ENCODE measurements around the gene HOXC9. TPM values are rescaled to one million over a fixed set of nuclear protein-coding genes. Genes with fewer than 3 reads are reported as not detected.

HOXC9 gene
- total RNA-seq, 1 donor from 2014 or later: not detected

GRCh38 chr12:54045868-54046521 lies 46.0 kb downstream of the HOXC9 start:
- no peak overlapping the region for H3K27ac Mint-ChIP-seq
- TF ChIP-seq, protein P1, sequence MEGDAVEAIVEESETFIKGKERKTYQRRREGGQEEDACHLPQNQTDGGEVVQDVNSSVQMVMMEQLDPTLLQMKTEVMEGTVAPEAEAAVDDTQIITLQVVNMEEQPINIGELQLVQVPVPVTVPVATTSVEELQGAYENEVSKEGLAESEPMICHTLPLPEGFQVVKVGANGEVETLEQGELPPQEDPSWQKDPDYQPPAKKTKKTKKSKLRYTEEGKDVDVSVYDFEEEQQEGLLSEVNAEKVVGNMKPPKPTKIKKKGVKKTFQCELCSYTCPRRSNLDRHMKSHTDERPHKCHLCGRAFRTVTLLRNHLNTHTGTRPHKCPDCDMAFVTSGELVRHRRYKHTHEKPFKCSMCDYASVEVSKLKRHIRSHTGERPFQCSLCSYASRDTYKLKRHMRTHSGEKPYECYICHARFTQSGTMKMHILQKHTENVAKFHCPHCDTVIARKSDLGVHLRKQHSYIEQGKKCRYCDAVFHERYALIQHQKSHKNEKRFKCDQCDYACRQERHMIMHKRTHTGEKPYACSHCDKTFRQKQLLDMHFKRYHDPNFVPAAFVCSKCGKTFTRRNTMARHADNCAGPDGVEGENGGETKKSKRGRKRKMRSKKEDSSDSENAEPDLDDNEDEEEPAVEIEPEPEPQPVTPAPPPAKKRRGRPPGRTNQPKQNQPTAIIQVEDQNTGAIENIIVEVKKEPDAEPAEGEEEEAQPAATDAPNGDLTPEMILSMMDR (IDR thresholded peaks at IDR 0.05): no peak
- DNase-seq (no peak), ATAC-seq (ENCODE audit: low read depth) (no peak)
- ChIA-PET POLR2A (no interaction called here), CTCF (no interaction called here)
- no peaks in the 10 kb centered on the region for H3K9me3 Mint-ChIP-seq
- no peaks in the 10 kb centered on the region for H3K36me3 Mint-ChIP-seq (ENCODE audit: low read depth)
- intact Hi-C loops (cut with micrococcal nuclease): loop anchor here (5.0 kb wide), 1 partner anchor 39 kb away; the partner anchor contains the start of gene HOXC8
- peaks cover 76% of the 10 kb centered on the region for H3K27me3 Mint-ChIP-seq
- peaks cover 20% of the 10 kb centered on the region for H3K4me1 Mint-ChIP-seq
- no peak overlapping the region for H3K4me3 Mint-ChIP-seq

DNA sequence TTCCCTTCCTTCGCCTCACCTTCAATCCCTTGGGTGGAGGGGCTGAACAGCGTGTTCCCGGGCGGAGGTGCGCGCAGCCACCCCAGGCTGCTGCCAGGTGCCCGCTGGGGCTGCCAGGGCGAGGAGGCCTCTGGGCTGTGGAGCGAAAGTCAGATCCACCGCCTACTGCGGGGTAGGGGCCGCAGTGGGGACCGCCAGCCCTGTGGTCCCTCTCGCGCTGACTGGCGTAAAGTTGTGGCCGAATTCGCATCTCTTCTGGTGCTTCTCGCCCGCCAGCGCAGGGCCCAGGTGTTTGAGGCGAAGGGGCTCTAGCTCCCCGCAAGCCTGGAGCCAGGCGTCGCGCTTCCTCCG lies 46.8 kb downstream of the HOXC9 start:
- TF ChIP-seq, protein P1 (IDR thresholded peaks at IDR 0.05): no peak
- ATAC-seq (ENCODE audit: low read depth): no peak
- H3K4me1 Mint-ChIP-seq: peaks cover 25% of the 10 kb centered on the region
- peaks cover 74% of the 10 kb centered on the region for H3K27me3 Mint-ChIP-seq
- H3K36me3 Mint-ChIP-seq (ENCODE audit: low read depth): no peaks in the 10 kb centered on the region
- peak overlapping the region; percentile 56 for H3K4me3 Mint-ChIP-seq
- no peak for DNase-seq
- CTCF ChIA-PET: no interaction called here
- no peak overlapping the region for H3K27ac Mint-ChIP-seq
- POLR2A ChIA-PET: no interaction called here
- intact Hi-C loops (cut with micrococcal nuclease): loop anchor here (5.0 kb wide), 1 partner anchor 39 kb away; the partner anchor contains the start of gene HOXC8
- no peaks in the 10 kb centered on the region for H3K9me3 Mint-ChIP-seq

- intact Hi-C loops (cut with micrococcal nuclease): loop anchor here (5.0 kb wide), 1 partner anchor 40 kb away; the partner anchor contains the start of gene HOXC8
- ATAC-seq (ENCODE audit: low read depth) (no peak), DNase-seq (no peak)
- ChIA-PET POLR2A (no interaction called here), CTCF (no interaction called here)
- TF ChIP-seq, protein P1 (IDR thresholded peaks at IDR 0.05): no peak
- Mint-ChIP-seq H3K9me3 (no peaks in the 10 kb centered on the region), H3K36me3 (ENCODE audit: low read depth) (no peaks in the 10 kb centered on the region), H3K4me3 (peak overlapping the region; percentile 56), H3K27ac (no peak overlapping the region), H3K4me1 (peaks cover 31% of the 10 kb centered on the region), H3K27me3 (peaks cover 73% of the 10 kb centered on the region)
Measured at GRCh38 chr12:54047160-54047963, 47.4 kb downstream of the HOXC9 start.

DNA sequence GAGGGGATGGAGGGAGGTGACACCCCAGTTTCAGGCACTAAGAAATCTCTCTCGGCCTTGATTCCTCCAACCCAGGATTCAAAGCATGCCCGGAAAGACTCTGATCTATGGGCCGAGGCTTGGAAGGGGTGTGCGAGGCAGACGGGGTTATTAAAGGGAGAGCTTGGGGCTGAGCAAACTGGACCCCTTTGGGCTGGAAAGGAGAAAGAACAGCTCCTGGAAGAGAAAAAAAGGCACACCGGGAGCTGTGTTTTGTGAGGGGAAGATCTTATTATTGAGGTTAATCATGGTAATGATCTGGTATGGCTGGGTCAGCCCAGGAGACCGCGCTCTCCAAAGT lies 48.0 kb downstream of the HOXC9 start:
- no peak for DNase-seq
- ChIA-PET POLR2A (no interaction called here), CTCF (no interaction called here)
- ATAC-seq (ENCODE audit: low read depth): no peak
- intact Hi-C loops (cut with micrococcal nuclease): loop anchor here (5.0 kb wide), 1 partner anchor 41 kb away; the partner anchor contains the start of gene HOXC8
- Mint-ChIP-seq H3K27ac (no peak overlapping the region), H3K27me3 (peaks cover 70% of the 10 kb centered on the region), H3K4me1 (peaks cover 37% of the 10 kb centered on the region), H3K36me3 (ENCODE audit: low read depth) (no peaks in the 10 kb centered on the region), H3K9me3 (no peaks in the 10 kb centered on the region), H3K4me3 (no peak overlapping the region)
- TF ChIP-seq, protein P1 (IDR thresholded peaks at IDR 0.05): no peak

DNA sequence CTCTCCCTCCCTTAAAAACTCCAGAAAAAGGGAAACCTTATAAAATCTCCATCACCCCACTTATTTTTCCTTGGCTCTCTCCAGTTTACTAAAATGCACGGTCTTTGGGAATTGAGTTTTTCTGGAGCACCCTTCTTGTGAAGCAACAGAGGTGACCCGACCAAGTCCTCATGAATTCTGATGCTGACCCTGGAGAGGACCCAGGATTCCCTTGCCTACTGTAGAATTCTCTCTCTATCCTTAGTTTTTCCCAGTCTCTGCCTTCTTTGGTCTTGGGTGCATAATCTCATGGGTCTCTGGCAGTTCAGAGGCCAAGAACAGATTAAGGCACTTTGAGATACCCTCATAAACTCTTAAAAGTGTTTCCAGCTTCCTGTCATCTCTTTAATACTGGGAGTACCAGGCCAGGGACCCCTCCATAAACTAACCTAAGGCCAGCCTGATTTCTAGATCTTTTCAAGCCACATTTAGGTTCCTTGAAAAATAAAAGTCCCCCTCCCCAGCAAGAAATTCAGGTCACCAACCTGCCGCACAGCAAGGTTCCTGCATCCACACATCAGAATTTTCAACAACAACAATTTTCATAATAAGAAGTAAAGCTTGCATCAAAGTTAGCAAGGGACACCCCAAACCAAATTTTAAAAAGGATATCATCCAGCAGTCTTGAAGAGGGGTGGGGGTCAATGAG lies 48.6 kb downstream of the HOXC9 start:
- no peak overlapping the region for H3K4me3 Mint-ChIP-seq

More for the DNA sequence above, 48.6 kb downstream of the HOXC9 start:
- DNase-seq (no peak), ATAC-seq (ENCODE audit: low read depth) (no peak)
- no peaks in the 10 kb centered on the region for H3K9me3 Mint-ChIP-seq
- no peak overlapping the region for H3K27ac Mint-ChIP-seq
- no peaks in the 10 kb centered on the region for H3K36me3 Mint-ChIP-seq (ENCODE audit: low read depth)
- intact Hi-C loops (cut with micrococcal nuclease): loop anchor here (5.0 kb wide), 1 partner anchor 41 kb away; the partner anchor contains the start of gene HOXC8
- H3K4me1 Mint-ChIP-seq: peaks cover 41% of the 10 kb centered on the region
- ChIA-PET POLR2A (no interaction called here), CTCF (no interaction called here)
- H3K27me3 Mint-ChIP-seq: peaks cover 66% of the 10 kb centered on the region
- TF ChIP-seq, protein P1 (IDR thresholded peaks at IDR 0.05): no peak

Measured in activated B cell treated with CpG ODN at 0.5 μM for 24 hours (primary cell).